NK-92 (cell line): ENCODE data around the gene ZNF174.

ENCODE experiments used
- DNase-seq: peaks from one replicate; lab custom pipeline; 2025; ENCODE audit not compliant: unreplicated experiment; lab: John Stamatoyannopoulos, UW

ZNF174 gene

GRCh38 chr16:3443108-3444031, 42.4 kb downstream of the ZNF174 start, which contains the start of the genes NAA60 and ZNF597:
NAA60 (plus strand) TSS chr16:3443680; CDS start chr16:3476228, 32,548 bp downstream.
ZNF597 (minus strand) TSS chr16:3443504; CDS start chr16:3443153, 351 bp downstream.
- no peak for DNase-seq

GRCh38 chr16:3444032-3444388, 43.0 kb downstream of the ZNF174 start:
- no peak for DNase-seq

- DNase-seq, result no peak
These were observed 53.1 kb downstream of the ZNF174 start for GRCh38 chr16:3454093-3454492.

- DNase-seq, result no peak
These were observed 53.7 kb downstream of the ZNF174 start for GRCh38 chr16:3454631-3455147.

GRCh38 chr16:3457434-3458252, 56.6 kb downstream of the ZNF174 start:
- DNase-seq, result no peak

- DNase-seq, result no peak
These were observed 57.4 kb downstream of the ZNF174 start for GRCh38 chr16:3458278-3458851.

GRCh38 chr16:3458852-3459361, 57.9 kb downstream of the ZNF174 start:
- no peak for DNase-seq
